HG02943 (cell line): ENCODE results near the gene ARID3C.

Experiments used
- ATAC-seq: cut with Tn5 transposase; IDR thresholded peaks from one replicate; pipeline ENCODE4 v1.9.1; 2021; ENCODE audit warnings: mild to moderate bottlenecking, low read depth, moderate library complexity; ENCODE audit not compliant: unreplicated experiment

The ARID3C gene

DNA sequence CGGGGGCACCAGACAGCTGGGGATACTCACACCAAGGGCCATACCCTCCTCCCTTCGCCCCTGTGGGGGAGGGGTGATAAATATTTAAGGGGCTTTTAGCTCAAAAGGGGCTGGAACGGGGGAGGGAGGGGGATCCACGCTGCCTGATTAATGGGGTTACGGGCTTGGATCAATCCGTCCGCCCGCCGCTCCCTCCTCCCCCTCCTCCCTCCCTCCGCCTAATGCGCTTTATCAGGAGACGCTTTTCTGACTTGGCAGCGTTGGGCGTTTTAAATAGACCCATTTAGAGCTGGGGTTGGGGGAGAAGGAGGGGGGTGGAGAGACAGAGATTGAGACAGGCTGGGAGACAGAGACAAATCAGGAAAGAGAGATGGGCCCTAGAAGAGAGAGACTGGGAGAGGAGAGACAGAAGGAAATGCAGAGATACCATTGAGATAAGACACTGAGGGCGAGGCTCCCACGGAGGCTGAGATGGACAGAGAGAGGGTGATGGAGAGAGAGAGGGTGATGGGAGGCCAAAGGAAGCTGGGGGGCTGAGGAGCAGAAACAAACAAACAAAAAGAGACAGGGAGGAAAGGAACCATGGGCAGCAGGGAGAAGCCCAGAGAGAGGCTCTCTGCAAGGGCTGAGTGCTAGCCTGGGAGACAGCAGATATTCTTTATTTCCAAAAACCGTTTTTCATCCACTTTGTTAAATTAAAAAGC lies 49.6 kb downstream of the ARID3C start:
- no peak for ATAC-seq

DNA sequence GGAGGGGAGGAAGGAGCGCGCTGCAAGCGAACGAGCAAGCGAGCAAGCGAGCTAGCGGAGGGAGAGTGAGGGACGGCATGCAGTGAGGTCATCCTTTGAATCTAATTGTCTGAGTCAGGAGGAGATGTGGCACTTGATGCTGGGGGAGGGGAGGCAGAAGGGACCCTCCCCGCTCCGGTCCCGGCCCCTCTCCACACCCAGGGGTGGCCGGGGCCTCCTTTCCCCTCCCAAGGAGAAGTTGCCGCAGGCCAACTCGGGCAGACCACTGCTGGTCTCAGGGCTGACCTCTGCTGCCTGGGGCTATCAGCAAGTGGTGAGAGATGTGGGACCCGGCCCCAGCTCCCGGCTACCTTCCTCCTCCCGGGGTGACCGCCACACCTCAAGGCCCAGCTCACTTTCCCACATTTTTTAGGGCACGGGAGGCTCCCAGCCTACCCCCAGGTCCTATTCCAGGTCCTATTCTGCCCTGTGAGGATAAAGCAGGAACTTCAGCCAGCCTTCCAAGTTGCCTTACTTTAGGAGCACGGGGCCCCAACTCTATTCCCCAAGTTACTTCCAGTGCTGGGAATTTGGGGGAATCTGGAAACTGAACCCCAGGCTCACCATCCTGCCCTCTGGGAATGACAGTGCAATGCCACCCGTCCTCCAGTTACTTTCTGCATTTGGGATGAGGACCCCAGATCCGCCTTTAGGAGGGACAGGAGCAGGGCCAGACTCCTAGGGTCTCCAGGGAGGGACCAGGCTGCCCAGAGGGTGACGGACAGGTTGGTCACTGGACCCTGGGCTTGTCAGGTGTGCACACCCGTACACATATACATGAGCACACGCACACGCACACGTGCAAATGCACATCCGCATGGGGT lies 50.4 kb downstream of the ARID3C start:
- ATAC-seq, result no peak

DNA sequence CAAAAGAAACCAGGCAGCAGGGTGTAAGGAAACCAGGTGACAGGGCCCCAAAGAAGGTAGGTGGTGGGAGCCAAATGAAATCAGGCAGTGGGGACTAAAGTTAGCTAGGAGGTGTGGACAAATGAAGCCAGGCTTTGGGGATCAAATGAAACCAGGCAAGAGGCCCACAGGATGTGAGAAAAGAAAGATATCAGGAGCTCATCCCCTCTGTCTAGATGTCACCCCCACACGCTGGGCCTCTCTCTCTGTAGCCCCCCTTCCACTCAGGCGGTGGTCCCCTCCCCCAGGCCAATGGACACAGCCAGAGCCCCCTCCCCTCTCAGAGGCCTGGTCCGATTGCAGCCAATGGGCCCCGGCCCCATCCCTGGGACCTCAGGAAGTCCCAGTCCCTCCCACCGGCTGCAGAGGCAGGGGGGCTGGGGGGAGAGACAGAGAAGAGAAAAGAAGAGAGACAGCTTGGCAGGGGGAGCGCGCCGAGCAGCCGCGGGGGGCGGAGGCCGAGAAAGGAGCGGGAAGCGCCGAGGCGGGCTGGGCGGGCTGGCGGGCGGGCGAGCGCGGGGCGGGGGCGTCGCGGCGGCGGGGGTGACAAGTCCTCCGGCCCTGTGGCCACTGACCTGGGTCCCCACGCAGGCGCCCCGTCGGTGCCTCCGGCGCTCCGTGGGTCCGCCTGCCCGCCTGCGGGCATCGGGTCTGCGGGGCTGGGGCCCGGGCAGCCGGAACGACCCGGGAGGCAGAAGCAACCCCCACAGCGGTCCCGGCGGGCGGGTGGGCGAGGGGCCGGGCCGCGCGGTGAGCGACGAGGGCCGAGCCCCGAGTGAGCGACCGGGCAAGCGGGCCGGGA lies 51.2 kb downstream of the ARID3C start:
- ATAC-seq, result no peak

DNA sequence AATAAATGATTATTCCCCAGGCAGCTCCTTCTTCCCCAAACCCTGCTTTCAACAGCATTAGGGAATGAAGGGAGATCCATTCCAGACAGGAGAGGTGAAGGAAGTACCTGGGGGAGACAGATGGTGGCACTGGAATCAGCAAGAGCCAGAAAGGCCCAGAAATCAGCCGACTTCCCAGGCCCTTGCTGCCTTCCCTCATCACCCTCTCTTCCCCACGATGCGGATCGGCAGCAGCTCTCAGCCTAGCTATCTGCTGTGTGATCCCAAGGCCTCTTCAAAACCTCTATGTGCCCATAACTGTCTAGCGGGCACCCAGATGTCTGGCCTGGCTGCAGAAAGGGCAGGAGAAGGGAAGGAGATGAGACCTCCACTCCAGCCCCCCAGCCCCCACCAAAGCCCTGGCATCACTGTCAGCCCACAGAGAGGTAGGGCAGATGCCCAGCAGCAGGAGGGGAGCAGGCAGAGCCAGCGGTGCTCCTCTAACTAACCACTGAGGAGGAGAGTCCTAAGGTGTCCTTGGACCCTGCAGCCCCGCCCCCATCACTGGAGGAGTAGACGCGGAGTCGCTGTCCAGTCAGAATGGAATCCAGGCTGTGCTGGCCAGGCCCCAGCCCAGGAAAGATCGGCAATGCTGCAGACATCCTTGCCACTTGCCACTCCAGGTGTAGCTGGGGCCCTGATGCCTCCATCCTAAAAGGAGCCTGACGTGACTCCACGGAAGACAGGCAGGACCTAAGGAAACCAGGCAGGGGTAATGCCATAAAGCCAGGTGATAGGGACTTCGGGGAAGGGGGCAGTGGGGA lies 52.1 kb downstream of the ARID3C start:
- ATAC-seq, result no peak

DNA sequence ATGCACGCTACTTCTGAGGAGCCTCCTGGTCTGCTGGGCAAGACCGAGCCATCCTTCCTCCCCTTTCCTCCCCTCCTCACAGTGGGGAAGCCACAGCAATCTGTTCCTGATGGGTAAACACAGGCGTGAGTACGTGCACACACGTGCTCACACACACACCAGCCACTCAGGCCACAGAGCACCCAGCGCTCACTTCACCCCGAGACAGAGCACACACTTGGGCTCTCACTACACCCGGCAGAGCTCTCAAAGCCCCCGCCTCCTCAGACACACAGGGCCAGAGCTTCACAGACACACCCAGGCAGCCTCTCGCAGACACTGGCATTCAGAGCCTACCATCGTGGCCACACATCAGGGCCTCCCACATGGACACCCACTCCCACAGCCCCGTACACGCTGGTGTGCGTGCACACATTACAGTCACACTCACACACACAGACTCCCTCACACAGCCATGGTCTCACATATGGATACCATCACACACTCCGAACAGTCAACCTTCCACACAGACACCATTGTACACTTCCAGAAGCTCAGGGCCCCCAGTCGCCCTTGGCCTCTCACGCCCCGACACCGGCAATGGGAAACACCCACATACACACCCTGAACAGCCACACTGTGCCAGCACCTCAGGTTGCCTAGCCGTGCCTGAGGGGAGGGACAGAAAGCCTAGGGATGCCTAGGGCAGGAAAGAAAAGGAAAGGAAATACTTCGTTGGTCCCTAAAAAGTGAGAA lies 52.8 kb downstream of the ARID3C start:
- ATAC-seq, result no peak

DNA sequence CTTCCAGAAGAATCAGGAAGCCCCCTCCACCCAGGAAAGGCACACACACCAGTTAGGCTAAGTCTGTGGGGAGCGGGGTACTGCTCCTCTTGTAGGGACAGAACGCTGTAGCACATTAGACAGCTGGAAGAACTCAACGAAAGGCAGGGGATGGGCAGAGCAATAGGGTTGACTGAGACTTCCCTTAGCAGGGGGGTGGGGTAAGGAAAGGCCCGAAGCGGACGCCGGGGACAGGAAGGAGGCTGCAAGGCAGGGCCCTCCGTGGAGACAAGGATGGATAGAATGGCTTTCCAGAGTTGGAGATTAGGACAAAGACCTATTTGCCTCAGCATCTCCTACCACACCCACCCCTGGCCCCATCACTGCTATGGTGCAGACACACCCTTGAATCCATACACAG lies 53.6 kb downstream of the ARID3C start:
- ATAC-seq, result no peak

DNA sequence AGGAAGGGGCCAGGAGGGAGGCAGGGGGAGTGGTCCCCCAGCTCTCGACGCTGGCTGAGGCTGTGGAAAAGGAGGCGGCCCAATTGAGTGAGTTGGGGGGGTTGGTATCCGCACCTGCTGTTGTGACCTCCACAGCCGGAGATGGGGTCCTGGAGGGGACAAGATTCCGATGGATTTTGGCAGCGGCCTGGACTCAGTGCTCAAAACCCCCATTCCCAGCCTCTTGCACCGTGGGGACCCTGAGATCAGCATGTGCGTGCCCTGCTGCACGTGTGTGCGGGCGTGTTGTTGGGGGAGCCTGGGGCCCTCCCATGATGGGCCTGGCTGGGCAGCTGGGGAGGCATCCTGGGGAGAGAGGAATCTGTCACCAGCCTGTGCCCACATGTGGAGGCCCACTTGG lies 54.3 kb downstream of the ARID3C start:
- no peak for ATAC-seq

DNA sequence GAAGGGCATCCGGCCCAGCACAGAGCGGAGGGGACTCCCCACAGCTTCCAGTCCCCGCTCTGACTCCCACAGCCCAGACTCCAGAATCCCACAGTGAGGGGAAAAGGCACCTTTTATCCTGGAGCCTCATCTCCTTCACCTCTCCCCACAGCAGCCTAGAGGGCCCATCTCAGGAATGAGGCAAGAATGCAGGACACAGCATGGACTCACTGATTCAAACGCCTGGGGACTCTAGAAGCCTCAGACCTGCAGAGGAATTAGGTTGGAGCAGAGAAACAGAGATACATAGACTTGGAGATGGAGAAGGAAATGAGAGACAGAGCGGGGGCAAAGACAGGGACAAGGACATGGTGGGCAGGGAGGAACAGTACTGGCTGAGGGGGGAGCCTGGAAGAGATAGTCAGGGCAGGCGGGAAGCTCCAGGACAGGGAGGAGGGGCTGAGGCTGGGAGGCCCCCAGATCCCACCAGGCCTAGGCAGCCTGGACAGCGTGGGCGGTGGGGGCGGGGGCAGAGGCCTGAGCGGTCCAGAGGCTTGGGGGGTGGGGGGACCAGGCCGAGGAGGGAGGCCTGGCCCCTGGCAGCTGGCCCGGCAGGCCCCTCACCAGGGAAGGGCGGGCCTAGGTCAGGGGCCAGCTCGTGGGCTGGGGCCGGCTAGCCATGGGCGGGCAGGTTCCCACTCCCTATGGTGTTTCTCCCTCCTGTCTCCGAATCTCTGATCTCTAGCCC lies 55.1 kb downstream of the ARID3C start:
- no peak for ATAC-seq

DNA sequence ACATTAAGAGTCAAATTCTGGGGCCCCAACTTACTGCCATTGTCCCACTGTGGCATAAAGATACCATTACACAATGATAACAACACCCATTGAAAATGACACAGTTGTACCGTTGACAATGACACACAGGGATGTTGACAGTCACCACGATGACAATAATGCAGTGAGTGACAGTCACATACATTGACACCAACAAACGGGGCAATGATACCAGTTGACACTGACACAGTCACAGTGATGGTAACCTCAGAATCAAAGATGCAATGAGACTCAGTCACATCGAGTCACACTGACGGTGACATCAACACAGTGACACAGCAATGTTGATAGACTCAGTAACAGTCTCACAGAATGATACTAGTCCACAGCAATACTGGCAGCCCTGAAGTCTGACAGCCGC lies 56.2 kb downstream of the ARID3C start:
- ATAC-seq, result no peak

DNA sequence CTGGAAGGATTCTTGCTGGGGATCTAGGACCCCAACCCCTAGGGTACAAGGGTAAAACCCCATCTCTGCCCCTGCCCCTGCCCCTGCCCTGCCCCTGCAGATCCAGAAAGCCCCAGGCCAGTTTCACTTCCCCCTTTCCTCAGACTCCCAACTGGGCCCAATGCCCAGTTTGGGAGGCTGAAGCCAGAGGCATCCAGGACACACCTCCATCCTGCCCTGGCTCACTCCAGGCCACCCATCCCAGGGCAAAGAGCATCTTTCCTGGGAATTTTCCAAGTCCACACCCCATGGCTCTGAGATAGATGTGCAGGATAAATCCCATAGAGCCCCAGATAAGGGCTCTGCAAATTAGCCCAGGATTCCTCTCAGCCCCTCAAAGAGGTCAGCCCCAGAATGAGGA lies 56.8 kb downstream of the ARID3C start:
- ATAC-seq, result no peak

DNA sequence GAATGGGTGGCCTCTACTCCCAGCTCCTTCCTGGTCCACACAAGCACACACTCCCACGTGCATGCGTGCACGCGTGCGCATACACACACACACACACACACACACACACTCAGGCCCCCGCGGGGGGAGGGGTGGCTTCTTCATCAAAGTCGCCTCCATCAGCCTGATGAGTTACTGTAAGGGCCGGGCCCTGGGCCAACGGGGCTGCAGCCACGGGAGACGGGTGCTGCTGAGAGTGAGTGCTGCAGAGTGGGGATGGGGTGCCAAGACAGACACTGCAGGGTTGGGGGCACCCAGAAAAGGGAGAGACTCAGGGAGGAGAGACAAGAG lies 57.4 kb downstream of the ARID3C start:
- no peak for ATAC-seq
